RCC 7860 (cell line): ENCODE data around the gene ASIC1.
"Not testable (repeated sequence)": the region's sequence is repeated elsewhere in the genome, so short reads cannot be mapped to it uniquely, and the experiment has no call there.

Source experiments
- DNase-seq: peaks from one replicate; pipeline ENCODE4 v3.0.0-alpha.2; 2015; ENCODE audit warnings: low spot score
- FAIRE-seq: peaks from 2 replicates; lab custom pipeline; 2012; peaks lifted over from hg19 to GRCh38; lab: Jason Lieb, UNC

The ASIC1 gene

DNA sequence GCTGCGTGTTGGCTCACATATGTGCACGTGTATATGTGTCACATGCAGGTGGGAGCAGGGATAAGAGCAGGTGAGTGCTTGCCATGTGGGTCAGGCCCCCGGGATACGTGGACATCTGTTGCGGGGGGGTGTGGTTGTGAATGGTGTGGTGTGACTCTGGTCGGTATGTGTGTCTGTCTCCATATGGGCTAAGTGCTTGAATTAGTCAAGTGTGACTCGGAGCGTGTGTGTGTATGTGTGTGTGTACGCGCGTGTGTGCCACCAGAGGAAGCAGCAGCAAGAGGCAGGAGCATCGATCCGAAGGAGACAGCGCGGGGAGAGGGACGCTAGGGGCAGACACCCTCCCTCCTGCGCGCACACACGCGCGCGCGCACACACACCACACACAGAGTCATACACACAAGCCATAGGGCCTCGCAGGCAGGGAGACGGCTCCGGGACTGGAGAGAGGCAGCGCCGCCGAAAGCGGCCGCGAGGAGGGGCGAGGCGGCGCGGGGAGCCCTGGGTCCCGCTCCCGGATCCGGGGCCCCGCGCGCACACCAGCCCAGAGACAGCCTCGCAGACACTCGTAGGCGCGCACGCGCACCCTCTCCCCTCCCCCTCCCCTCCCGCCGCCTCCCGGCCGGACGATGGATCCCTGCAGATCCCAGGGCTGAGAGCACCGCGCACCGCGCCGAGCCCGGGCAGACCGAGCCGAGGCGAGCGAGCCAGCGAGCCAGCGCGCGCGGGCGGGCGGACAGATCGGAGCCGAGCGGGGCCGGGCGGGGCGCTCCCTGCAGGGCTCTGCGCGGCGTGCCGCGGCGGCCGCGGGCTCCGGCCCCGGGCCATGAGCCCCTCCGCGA, at the start of gene ASIC1:
ASIC1 (plus strand) TSS at position 597 of the 842 bp plus-strand sequence. CDS start 1,171 bp downstream, outside the sequence.
- FAIRE-seq, result no peak
- no peak for DNase-seq

- FAIRE-seq, result no peak
- DNase-seq, result no peak
These were observed 43.8 kb upstream of the ASIC1 start for GRCh38 chr12:50013361-50014147.

- DNase-seq (no peak), FAIRE-seq (no peak)
These were observed 43.1 kb upstream of the ASIC1 start for GRCh38 chr12:50014342-50014741.

DNA sequence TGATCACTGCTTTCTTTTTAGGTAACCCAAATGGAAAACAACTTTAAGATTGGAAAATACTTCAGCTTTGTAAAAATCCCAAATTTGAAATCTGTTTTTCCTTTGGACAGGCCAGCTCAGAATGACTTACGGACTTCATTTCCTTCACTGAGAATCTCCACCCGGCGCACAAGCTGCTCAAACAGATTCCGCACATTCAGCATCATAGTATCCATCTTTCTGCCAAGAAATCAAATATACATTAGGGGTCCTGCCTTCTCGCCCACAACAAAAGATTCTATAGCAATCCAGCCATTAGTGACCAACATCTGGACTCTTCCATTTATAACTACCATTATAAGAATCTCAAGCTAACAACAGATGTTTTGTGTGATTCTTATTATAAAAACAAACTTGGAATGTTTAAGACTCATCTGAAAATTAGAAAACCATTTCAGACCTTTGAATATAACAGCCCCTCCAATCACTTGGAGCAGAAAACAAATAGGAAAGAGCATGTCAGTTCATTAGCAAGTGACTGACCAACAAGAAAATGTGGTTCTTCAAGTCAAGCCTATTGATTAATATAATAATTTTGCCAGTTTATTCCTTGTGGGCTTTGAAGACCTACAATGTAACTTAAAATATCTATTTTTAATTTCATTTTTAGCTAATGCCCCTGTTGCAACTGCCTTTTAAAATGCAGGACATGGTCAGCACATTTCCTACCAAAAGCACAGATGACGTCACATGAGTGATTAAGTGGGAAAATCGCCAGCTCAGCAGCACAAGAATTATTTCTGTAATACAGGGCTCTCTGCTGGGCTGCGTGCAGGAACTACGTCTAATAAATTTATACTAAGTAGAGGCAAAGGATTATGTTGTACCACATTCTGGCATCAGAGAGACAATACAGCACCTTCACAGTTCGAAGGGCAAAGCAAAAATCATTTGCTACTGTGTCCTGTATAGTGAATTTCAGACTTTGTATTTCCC, 40.6 kb upstream of the ASIC1 start:
- FAIRE-seq, result no peak
- no peak for DNase-seq

- DNase-seq (no peak), FAIRE-seq (no peak)
These were observed 39.8 kb upstream of the ASIC1 start for GRCh38 chr12:50017641-50018040.

DNA sequence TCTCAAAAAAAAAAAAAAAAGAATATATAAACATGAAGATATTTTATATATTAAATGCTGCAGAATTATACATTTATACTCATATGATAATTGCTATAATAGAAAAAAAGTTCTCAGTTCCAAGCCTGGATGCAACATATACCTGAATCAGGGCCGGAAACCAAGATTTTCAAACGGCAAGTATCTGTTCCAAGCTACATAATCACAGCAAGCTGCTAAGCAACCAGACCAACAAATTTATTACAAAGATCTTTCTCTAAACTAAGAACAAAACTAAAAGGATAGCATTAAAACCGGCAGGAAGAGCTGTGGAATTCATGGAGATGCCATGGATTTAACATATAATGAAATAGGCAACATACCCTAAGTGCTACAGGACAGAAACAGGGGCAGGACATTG, 39.2 kb upstream of the ASIC1 start:
- no peak for DNase-seq
- FAIRE-seq, result no peak

- no peak for FAIRE-seq
- no peak for DNase-seq
These were observed 38.4 kb upstream of the ASIC1 start for GRCh38 chr12:50018968-50019367.

- DNase-seq (no peak), FAIRE-seq (no peak)
These were observed 37.9 kb upstream of the ASIC1 start for GRCh38 chr12:50019524-50019923.

GRCh38 chr12:50021031-50021430, 36.4 kb upstream of the ASIC1 start:
- DNase-seq (no peak), FAIRE-seq (no peak)

- FAIRE-seq, result no peak
- DNase-seq, result no peak
These were observed 34.5 kb upstream of the ASIC1 start for GRCh38 chr12:50022903-50023302.

DNA sequence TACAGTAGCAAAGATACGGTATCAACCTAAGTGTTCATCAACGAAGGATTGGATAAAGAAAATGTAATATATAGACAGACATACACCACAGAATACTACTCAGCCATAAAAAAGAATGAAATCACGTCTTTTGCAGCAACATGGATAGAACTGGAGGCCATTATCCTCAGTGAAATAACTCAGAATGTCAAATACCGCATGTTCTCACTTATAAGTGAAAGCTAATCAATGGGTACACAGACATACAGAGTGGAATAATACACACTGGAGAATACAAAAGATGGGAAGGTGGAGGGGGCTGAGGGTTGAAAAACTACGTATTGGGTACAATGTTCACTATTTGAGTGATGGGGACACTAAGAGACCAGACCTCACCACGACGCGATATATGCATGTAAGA, 33.2 kb upstream of the ASIC1 start:
- DNase-seq (no peak), FAIRE-seq (no peak)

GRCh38 chr12:50024805-50025186, 32.6 kb upstream of the ASIC1 start:
- no peak for DNase-seq
- no peak for FAIRE-seq

DNA sequence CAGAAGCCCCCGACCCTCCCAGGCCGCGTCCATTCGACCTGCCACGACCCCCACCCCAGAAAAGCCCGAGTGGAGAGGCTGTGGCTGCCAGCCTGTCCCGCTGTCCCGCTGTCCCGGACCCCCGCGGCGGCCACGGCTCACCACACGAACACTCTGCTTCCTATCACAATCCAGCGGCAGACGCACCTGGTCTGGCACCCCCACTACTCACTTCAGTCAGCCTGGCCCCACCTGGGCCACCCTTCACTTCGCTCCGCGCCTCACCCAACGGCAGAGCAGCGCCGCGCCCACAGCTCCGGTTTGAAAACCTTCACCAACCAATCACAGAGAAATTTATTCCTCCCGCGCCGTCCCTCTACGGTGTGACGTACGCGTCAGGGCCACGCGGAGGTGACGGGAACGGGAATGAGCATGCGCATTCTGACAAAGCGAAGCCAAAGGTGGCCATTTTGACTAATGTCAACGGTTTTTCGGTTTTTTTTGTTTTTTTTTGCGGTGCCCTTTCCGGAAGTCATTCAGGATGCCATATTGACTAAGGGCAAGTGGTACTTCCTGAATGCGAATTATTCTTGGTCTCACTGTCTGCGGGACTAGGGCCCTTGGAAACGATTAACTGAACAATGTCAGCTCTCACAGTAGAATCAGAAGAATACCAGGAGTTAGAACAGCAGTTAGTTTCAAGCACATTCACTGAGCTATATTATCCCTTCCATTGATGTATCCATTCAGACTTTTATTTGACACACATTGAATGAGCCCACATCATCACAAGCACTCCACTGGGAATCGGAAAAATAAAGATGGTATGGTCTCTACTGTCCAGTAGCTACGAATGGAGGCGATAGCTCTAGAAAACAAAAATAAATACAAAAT, 32.0 kb upstream of the ASIC1 start, which contains the start of gene RACGAP1:
RACGAP1 (minus strand) TSS at position 308 of the 873 bp plus-strand sequence. CDS start 8,779 bp downstream, outside the sequence.
- DNase-seq, result peak; percentile 96
- peak; percentile 92 for FAIRE-seq

GRCh38 chr12:50026691-50027090, 30.7 kb upstream of the ASIC1 start:
- FAIRE-seq (no peak), DNase-seq (no peak)

- not testable (repeated sequence) for DNase-seq, FAIRE-seq
These were observed 26.9 kb upstream of the ASIC1 start for GRCh38 chr12:50030449-50030848.

- no peak for DNase-seq
- FAIRE-seq, result no peak
These were observed 24.9 kb upstream of the ASIC1 start for GRCh38 chr12:50032515-50032853.

- DNase-seq, result no peak
- FAIRE-seq, result no peak
These were observed 24.4 kb upstream of the ASIC1 start for GRCh38 chr12:50032854-50033581.

DNA sequence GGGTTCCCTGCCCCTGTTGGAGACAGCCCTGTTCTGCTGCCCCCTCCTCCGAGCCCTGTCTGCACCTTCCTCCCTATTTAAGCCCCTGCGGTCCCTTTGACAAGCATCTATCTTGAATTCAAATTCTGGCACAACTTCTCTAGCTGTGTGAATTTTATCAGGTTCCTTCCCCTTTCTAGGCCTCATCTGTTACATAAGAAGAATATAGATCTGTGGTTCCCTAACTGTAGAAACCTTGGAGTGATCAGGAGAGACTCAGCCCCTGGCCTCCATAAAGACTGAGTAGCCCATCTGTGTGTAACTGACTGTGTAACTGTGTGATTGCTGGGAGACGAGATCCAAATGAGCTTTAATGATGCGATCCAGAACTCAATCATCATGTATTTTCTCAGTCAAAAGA, 19.1 kb upstream of the ASIC1 start:
- no peak for FAIRE-seq
- no peak for DNase-seq

GRCh38 chr12:50039151-50039835, 18.1 kb upstream of the ASIC1 start:
- FAIRE-seq, result no peak
- DNase-seq, result peak; percentile 47
